Psoas muscle (tissue), 8 donors: Measurements from ENCODE around the gene SYT1. TPM values are rescaled to one million over a fixed set of nuclear protein-coding genes. Genes with fewer than 3 reads are reported as not detected.
A peak's percentile ranks its signal among the peaks of the same experiment; 100 is the strongest.

Experiments
- ATAC-seq, 4 donors: fragments of 200-7000 bp; cut with Tn5 transposase; one replicate each; pipeline ENCODE4 v1.9.1; 2020; ENCODE audit warnings: moderate library complexity in 3 of 4, mild to moderate bottlenecking in 2 of 4
- DNase-seq, 2 donors: peaks; one replicate each; pipeline ENCODE4 v3.0.0-alpha.2; 2020
- H3K27ac ChIP-seq: fragments of 200-600 bp; one replicate; pipeline ENCODE4 v1.8.0; 2022
- H3K27me3 ChIP-seq, 3 donors: fragments of 200-600 bp in 1 of 3; one replicate each; pipeline versions ENCODE4 v1.6.1 to v1.8.0; 2013 to 2022; ENCODE audit warnings: low read length in 2 of 3, mild to moderate bottlenecking in 2 of 3, moderate library complexity in 1 of 3; ENCODE audit not compliant: insufficient read depth in 3 of 3
- H3K36me3 ChIP-seq, 2 donors: fragments of 200-600 bp in 1 of 2; one replicate each; pipeline versions ENCODE4 v1.6.1 to v1.8.0; 2013 to 2022; ENCODE audit warnings: low read depth in 1 of 2, mild to moderate bottlenecking in 1 of 2, moderate library complexity in 1 of 2; ENCODE audit not compliant: insufficient read depth in 1 of 2
- H3K4me1 ChIP-seq: fragments of 200-600 bp; one replicate; pipeline ENCODE4 v1.8.0; 2022
- H3K4me3 ChIP-seq: fragments of 200-600 bp; one replicate; pipeline ENCODE4 v1.8.0; 2022; ENCODE audit warnings: mild to moderate bottlenecking
- H3K9me3 ChIP-seq: fragments of 200-600 bp; one replicate; pipeline ENCODE4 v1.8.0; 2022
- CTCF ChIP-seq: fragments of 200-600 bp; IDR thresholded peaks from one replicate; pipeline ENCODE4 v1.8.0; 2022; ENCODE audit warnings: antibody characterized with exemption
- WGBS, 3 donors: extraction: QIAGEN DNeasy Blood & Tissue Kit; methylation state at CpG; one replicate each; pipeline versions ENCODE4 v1.1.6 to v1.1.7; 2013; 5-methylcytosine and 5-hydroxymethylcytosine counted together
- intact Hi-C, 2 donors: fragments of 100-400 bp; cut with DNase I; formaldehyde crosslinking; loops; one replicate each; pipeline versions ENCODE4 v1.11.0 to v1.14.2; 2022
- long read RNA-seq, 2 donors: library from polyadenylated mRNA; unstranded; transcript quantifications; one replicate each; pipeline ENCODE4 v2.0.0, GENCODE V29; 2021
- polyA plus RNA-seq, 3 donors: library from polyadenylated mRNA; stranded (reverse); fragments of 200-250 nt; gene quantifications; one replicate each; pipeline ENCODE4 v1.2.3, GENCODE V29; 2013
- total RNA-seq, 4 donors: library from RNA; stranded (reverse); fragmentation: NEBNext Ultra II Directional in 2 of 4; extraction: Animal tissue kit (Norgen Biotek cat#: 25700) in 2 of 4; gene quantifications; one replicate each; pipeline versions ENCODE4 v1.2.1 to v1.2.4, GENCODE V29; 2021 to 2023
- donor health status: healthy with polysubstance abuse.
- donor health status: DM: no; HTN: no; CAD: no; lungs with moderate emphysema.
- donor health status: Bipolar disorder and iron deficiency.
- donor health status: healthy.
- donor health status: DM: yes; HTN: yes; CAD: no.
- donor health status: DM: no; HTN: no; CAD: no.
- donor health status: DM: no; HTN: no; CAD: no.
- donor health status: DM: yes; HTN: yes; CAD: no.

Gene SYT1
- total RNA-seq (under 1 TPM in 3 of 4 donors, not detected in 1; 0.13 to 0.34 (median 0.14) TPM), polyA plus RNA-seq (under 1 TPM in 2 of 3 donors, not detected in 1; 0.05 to 0.18 TPM)
- long read RNA-seq, donor 1, result 0 reads
- long read RNA-seq, donor 2, partial matches to known transcripts, result 0 of 1 reads
- long read RNA-seq, donor 2, other reads (novel, unspliced or antisense), result 1 of 1 reads

DNA sequence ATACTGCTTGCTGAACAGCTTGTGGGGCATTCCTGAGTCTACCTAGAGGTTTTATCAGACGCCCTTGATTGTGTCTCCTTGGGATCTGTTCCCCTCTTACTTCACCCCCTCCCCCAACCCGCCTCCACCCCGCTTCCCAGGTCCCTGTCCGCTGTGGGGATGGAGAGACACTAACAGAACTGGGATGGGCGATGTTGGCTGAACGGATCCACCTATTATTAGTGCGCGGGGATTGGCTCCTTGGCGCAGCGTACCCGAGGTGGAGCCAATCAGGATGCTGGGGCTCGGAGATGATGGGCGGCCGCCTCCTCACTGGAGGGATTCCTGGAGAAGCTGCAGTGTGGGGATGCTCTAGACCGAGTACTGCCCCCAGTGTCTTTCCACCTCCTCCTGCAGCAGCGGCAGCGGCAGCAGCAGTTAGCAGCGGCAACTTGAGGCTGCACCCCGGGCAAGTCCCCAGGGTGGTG, at the start of gene SYT1:
Gene SYT1, plus strand, starts transcription at position 372 of the 467 bp plus-strand sequence.
- H3K4me1 ChIP-seq, result no peaks in the 10 kb centered on the region
- no peaks in the 10 kb centered on the region for H3K9me3 ChIP-seq
- no peak for ATAC-seq
- no peak within 1 kb of the TSS for H3K27ac ChIP-seq
- H3K36me3 ChIP-seq, result no peaks in the 10 kb centered on the region
- peak; percentile 14 to 41 for DNase-seq
- 0 to 1% (median 1%) methylated on average over 19 of the region's 19 CpGs for WGBS, 3 donors
- intact Hi-C loops, result no loop called here
- H3K27me3 ChIP-seq, result peaks cover 2 to 24% (median 12%) of the 10 kb centered on the region in 3 donors
- no peak for TF ChIP-seq CTCF
- H3K4me3 ChIP-seq, result peak within 1 kb of the TSS; percentile 55

- no peak overlapping the region for H3K4me3 ChIP-seq
- no peaks in the 10 kb centered on the region for H3K27me3 ChIP-seq
- whole genome bisulfite sequencing, 3 donors, result 40 to 49% (median 40%) methylated on average over 5 of the region's 5 CpGs
- H3K27ac ChIP-seq, result no peak overlapping the region
- ATAC-seq, result no peak
- intact Hi-C loops, result no loop called here
- no peak for TF ChIP-seq CTCF
- H3K36me3 ChIP-seq, result no peaks in the 10 kb centered on the region
- no peaks in the 10 kb centered on the region for H3K9me3 ChIP-seq
- no peaks in the 10 kb centered on the region for H3K4me1 ChIP-seq
- no peak for DNase-seq
These were observed 46.1 kb upstream of the SYT1 start for GRCh38 chr12:78818487-78818886.

DNA sequence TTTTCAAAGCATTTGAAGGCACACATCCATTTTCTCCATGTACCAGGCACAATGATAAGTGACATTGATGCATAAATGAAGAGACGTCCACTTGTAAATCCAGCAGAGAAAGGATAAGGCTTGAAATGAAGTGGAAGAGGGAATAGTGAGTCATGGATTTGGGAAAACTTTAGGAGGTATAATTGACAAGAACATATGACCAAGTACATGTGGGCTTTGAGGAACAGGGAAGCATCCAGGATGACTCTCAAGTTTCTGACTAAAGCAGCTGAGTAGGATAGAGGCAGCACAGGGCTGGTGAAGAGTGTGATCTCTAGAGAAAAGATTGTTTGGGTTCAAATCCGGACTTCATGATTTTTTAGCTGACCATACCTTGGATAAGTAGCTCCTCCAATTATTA, 43.6 kb upstream of the SYT1 start:
- WGBS, 3 donors, result 63 to 69% (median 68%) methylated on average over 2 of the region's 2 CpGs
- DNase-seq (no peak), ATAC-seq (no peak)
- no peak overlapping the region for H3K4me3 ChIP-seq
- no peaks in the 10 kb centered on the region for H3K4me1 ChIP-seq
- no peak for TF ChIP-seq CTCF
- intact Hi-C loops, result no loop called here
- H3K27ac ChIP-seq, result no peak overlapping the region
- H3K36me3 ChIP-seq, result no peaks in the 10 kb centered on the region
- no peaks in the 10 kb centered on the region for H3K9me3 ChIP-seq
- H3K27me3 ChIP-seq, result no peaks in the 10 kb centered on the region

DNA sequence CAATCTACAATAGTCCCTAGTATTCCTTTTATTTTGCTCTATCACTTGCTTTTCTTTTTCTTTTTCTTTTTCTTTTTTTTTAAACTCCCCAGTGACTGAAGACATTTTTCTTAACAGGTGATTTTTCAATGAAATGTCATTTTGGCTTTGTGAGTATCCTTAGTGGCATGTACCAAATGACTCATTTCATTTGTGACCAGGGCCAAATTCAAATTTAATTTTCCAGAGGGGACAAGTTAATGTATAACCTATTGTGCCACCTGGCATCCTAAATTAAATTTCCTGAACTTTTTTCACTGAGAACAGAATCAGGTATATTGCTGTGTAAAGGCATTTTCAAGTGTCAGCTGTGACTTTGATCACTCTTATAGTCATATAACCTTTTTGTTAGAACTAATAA, 39.7 kb upstream of the SYT1 start:
- no peak for TF ChIP-seq CTCF
- no peak overlapping the region for H3K27ac ChIP-seq
- H3K4me1 ChIP-seq, result no peaks in the 10 kb centered on the region
- intact Hi-C loops, result no loop called here
- no peak for DNase-seq
- no peaks in the 10 kb centered on the region for H3K9me3 ChIP-seq
- no peak for ATAC-seq
- no peak overlapping the region for H3K4me3 ChIP-seq
- H3K36me3 ChIP-seq, result no peaks in the 10 kb centered on the region
- no peaks in the 10 kb centered on the region for H3K27me3 ChIP-seq

- no peak overlapping the region for H3K4me3 ChIP-seq
- H3K27ac ChIP-seq, result no peak overlapping the region
- WGBS, 3 donors, result 82 to 89% (median 84%) methylated on average over 2 of the region's 2 CpGs
- ATAC-seq (no peak), DNase-seq (no peak)
- H3K27me3 ChIP-seq, result no peaks in the 10 kb centered on the region
- no peaks in the 10 kb centered on the region for H3K4me1 ChIP-seq
- intact Hi-C loops, result loop anchor here in 1 of 2 donors (10.0 kb wide), 1 partner anchor 775 kb away; no protein-coding TSS in a partner anchor
- no peaks in the 10 kb centered on the region for H3K9me3 ChIP-seq
- no peak for TF ChIP-seq CTCF
- H3K36me3 ChIP-seq, result no peaks in the 10 kb centered on the region
These were observed 34.9 kb upstream of the SYT1 start for GRCh38 chr12:78829690-78830089.
